ENCODE results near the gene ETFRF1.

The ETFRF1 gene

DNA sequence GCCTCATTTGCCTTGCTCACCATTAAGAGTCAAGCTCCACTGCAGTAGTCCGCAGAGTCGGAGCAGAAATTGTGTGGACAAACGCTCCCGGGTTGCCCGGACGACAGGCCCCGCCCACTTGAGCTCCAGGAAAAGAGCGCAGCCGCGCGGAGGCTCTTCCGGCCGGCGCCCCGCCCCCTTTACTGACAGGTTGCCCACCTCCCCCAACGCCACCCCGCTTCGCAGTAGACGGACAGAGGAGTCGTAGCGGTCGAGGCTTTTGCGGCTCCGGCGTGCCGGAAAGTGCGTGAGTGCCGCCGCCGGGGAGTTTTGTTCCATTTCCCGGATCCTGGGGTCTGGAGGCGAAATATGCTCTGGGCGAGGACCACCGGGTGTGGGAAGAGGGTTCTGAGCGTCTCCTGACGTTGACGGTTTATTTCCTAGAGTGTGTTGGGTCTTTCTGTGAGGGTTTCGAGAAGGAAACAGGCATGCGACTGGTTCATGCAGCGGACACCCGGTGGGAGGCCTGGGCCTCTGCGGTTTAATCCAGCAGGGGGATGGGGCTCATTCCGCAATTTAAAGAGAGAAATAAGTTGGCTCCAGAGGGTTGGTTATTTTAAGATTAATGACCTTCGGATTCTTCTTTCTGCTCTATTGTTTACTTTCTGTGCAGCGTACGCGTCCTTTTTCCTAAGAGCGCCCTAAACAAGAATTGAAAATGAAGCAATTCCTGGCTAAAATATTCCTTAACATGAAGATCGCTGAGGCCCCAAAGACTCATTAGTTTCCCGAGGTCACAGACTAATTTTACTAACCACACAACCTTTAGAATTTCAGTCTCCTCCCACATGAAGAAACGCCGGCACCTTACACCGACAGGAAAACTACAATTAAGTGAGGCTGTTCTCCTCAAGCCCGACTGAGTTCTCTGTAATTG lies at the start of gene ETFRF1, which contains the start of gene DNAI7:
Gene ETFRF1 (plus strand): TSS at position 182 of the 916 bp plus-strand sequence. CDS start 8,720 bp downstream, outside the sequence.
Gene DNAI7 (minus strand): TSS at position 105 of the 916 bp plus-strand sequence. CDS start 82 bp downstream, at position 23.
- peak; percentile 93 for DNase-seq

- DNase-seq, result no peak
These were observed 48.4 kb upstream of the ETFRF1 start for GRCh38 chr12:25146686-25147085.

DNA sequence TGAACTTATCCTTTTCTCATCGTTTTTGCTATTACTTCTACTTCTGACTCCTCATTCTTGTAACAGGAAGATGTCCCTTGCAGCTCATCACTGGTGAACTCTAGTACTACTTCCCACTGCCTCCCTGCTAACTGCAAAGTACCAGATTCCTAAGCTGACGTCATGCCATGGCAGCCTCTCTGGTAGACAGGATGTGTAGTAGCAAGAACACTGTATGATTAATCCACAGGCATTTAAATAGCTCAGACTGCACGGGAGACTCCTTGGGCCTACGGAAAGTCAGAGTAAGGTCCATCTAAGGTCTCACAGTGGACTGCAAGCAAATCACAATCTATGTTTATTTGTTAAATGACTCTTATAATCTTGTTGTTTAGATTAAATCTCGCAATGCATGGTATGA lies 43.6 kb upstream of the ETFRF1 start:
- DNase-seq, result no peak

DNA sequence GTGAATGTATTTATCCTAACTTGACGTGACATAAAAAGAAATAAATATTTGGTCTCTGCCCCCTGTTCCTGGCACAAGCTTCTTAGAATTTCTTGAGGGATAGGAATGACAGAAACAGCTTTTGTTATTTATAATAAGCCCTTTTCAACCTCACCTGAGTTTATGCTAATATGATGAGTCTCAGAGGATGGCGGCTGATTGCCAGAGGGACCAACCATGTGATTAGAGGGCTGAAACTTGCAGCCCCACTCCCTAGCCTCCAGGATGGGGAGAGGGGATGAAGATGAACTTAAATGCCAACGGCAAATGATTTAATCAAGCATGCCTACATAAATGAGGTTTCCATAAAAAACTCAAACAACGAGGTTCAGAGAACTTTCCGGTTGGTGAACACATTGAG lies 43.0 kb upstream of the ETFRF1 start:
- DNase-seq, result no peak

- peak; percentile 19 for DNase-seq
These were observed 39.9 kb upstream of the ETFRF1 start for GRCh38 chr12:25155022-25155576.

DNA sequence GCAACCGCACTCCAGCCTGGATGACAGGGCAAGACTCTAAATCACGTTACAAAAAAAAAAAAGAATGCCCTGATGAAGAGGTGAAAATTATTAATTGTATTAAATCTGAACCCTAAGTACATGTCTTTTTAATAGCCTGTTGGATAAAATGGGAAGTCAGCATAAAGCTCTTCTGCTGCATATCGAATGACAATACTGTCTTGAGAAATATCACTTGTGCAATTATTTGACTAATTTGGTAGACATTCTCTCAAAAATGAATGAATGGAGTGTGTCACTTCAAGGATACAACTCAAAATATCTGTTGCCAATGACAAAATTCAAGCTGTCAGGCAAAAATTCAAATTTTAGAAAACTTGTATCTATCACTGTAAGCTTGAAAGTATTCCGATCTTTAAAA lies 39.0 kb upstream of the ETFRF1 start:
- DNase-seq, result no peak

DNA sequence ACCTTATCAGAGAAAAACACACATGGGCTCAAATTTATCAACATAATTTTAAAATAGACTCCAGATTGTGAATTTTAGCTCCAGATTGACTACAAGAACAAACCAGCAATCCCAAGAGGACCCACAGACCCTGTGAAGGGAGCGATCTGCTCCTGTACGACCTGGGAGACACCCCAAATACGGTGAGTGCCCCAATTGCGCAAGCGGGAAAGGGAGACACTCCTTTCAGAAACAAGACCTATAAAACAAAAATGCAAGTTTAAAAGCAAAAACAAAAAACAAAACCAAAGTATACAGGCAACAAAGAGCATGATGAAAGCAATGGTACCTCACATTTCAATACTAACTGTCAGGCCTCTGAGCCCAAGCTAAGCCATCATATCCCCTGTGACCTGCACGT lies 32.2 kb upstream of the ETFRF1 start:
- no peak for DNase-seq

- no peak for DNase-seq
These were observed 12.3 kb upstream of the ETFRF1 start for GRCh38 chr12:25182765-25183164.

- no peak for DNase-seq
These were observed 10.9 kb upstream of the ETFRF1 start for GRCh38 chr12:25184132-25184531.

GRCh38 chr12:25186038-25186787 lies 8.8 kb upstream of the ETFRF1 start:
- no peak for DNase-seq

GRCh38 chr12:25186788-25187402 lies 8.1 kb upstream of the ETFRF1 start:
- no peak for DNase-seq

DNA sequence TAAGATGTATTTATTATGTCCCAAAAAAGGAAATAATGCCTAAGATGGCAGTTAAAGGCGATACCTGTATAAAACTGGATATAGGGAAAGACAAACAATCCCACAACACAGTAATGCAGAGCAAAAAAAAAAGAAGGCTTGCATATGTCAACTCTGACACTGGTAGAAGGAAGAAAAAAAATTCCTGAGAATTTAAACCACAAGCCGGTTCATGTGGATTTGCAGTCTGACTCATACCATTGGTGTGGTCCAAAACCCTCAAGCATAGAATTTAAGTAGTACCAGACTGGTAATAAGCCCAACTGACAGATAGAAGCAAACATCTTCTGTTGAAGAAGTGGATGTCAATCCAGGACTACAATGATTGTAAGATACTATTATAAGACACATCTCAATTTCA lies 7.3 kb upstream of the ETFRF1 start:
- DNase-seq, result no peak

DNA sequence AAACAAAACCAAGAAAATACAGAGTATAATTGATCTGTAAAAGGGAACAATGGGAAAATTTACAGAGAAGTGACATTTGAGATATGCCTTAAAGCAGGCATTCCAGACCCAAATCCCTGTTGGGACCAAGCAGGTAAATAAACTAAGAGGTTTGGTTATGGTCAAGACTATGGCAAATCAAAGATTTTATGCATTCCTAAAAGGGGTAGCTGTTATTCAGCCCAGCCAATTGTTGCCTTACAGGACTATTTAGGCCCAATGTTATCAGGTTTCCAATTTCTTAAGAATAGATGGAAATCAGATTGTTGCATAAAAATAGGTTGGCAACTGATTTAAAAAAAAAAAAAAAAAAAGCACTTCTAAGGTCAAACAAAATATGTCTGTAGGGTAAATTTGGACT lies 5.4 kb upstream of the ETFRF1 start:
- DNase-seq, result no peak

GRCh38 chr12:25190793-25191192 lies 4.2 kb upstream of the ETFRF1 start:
- DNase-seq, result no peak

- DNase-seq, result no peak
These were observed 823 bp upstream of the ETFRF1 start for GRCh38 chr12:25194214-25194613.

DNA sequence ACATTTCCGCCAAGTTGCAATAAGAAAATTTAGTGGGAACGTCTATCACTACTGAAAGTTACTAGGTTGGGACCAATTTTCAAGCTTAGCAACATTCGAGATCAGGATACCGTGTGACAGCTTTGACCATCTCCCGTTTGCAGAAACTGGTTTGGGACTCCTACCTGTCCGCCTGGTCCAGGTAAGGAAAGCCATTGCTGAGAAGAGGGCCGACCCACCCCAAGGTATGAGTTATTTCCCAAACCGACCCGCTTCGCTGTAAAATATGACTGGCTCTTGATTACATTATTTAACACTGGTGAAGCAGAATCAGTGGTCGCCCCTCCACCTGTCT lies 348 bp upstream of the ETFRF1 start:
- DNase-seq, result no peak

- DNase-seq, result no peak
These were observed 2.6 kb downstream of the ETFRF1 start for GRCh38 chr12:25197608-25198007.

- DNase-seq, result no peak
These were observed 5.7 kb downstream of the ETFRF1 start for GRCh38 chr12:25200703-25201102.

- no peak for DNase-seq
These were observed 7.1 kb downstream of the ETFRF1 start for GRCh38 chr12:25202137-25202536.

DNA sequence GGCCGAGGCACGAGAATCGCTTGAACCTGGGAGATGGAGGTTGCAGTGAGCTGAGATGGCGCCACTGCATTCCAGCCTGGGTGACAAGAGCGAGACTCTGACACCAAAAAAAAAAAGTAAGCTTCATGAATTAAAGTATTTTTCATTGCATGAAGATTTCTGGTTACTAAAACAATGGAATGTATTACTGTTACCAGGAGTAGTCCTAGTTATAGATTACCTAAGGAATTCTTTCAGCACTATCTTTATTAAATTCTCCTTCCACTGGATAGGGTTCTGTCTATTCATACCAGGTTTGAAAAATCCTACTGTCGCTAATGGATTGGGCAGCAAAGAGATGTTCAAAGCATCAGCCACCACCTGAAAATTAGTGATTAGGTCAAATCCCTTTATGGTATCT lies 12.4 kb downstream of the ETFRF1 start:
- DNase-seq, result no peak

GRCh38 chr12:25207846-25208245 lies 12.8 kb downstream of the ETFRF1 start:
- no peak for DNase-seq

DNA sequence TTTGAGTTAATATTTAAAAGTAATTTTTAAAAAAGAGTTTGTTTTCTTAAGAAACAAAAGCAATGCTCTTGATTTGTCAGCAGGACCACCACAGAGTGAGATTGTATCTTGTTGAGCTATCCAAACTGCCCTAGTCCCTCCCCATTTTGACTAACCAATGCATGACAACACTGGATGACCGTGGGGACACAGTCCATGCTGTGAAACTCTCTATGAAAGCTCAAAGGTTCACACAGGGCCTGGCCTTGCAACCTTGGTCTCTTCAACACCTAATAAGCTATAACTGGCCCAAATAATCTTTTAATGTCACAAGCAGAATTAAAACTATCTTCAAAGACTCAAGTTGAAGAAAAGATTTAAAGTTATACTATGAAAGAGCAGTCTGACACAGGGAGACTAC lies 13.5 kb downstream of the ETFRF1 start:
- no peak for DNase-seq

DNA sequence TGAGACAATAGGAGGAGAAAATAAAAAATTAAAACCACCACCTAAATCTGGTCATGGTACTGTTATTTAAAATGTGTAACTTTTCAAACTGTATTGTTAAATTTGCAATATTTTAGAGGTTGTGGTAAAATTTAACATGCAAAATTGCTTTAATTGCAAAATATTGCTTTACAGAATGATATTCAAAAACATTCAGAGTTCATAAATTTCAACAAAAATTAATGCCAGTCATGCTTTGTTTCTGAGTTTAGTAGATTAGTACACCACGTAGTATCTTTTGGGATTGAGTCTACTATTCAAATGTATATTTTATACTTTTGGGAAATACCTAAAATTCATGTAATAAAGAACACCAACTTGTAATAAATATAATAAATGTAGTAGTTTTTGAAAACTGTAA lies 18.3 kb downstream of the ETFRF1 start:
- DNase-seq, result no peak

Data from DMS79 treated with DMSO at 0.1 percent for 48 hours (cell line).